Panc1 (cell line): ENCODE measurements around the gene FUCA2. TPM values are rescaled to one million over a fixed set of nuclear protein-coding genes. Genes with fewer than 3 reads are reported as not detected.

Source experiments
- ATAC-seq: fragments of 200-7000 bp; cut with Tn5 transposase; 2 replicates; pipeline ENCODE4 v1.9.1; 2020; ENCODE audit warnings: mild to moderate bottlenecking, moderate library complexity
- BruUV-seq: library from RNA; stranded (reverse); fragments of 400-500 nt; replicated peaks from 2 replicates; lab custom pipeline; 2021; lab: Mats Ljungman, UMichigan
- CTCF ChIA-PET: fragments of 300-600 bp; sonication (Branson Sonifier 250); formaldehyde crosslinking; loops from one replicate; lab custom pipeline; 2022; ENCODE audit warnings: antibody characterized with exemption; lab: Charles Lee
- POLR2A ChIA-PET: fragments of 300-600 bp; sonication (Branson Sonifier 250); formaldehyde crosslinking; loops from one replicate; lab custom pipeline; 2022; ENCODE audit warnings: antibody characterized with exemption; lab: Charles Lee
- DNase-seq: peaks from one replicate; pipeline ENCODE4 v3.0.0-alpha.2; 2010; ENCODE audit warnings: low read depth, low spot score
- H3K27ac ChIP-seq: 2 replicates; pipeline ENCODE4 v1.5.1; 2011; ENCODE audit warnings: mild to moderate bottlenecking, low read length, inconsistent platforms
- H3K27me3 ChIP-seq: fragments of 200-500 bp; sonication (Bioruptor generic); 2 replicates; pipeline ENCODE4 v1.6.0; 2014; ENCODE audit warnings: low read length, inconsistent platforms; ENCODE audit not compliant: control insufficient read depth, insufficient read depth
- H3K36me3 ChIP-seq: fragments of 200-500 bp; sonication (Bioruptor generic); 2 replicates; pipeline ENCODE4 v1.5.1; 2014; ENCODE audit warnings: inconsistent platforms, mild to moderate bottlenecking, low read length, moderate library complexity; ENCODE audit not compliant: control insufficient read depth, insufficient read depth
- H3K4me1 ChIP-seq: 2 replicates; pipeline ENCODE4 v1.5.1; 2011; ENCODE audit warnings: inconsistent platforms, mild to moderate bottlenecking, low read length, moderate library complexity; ENCODE audit not compliant: control insufficient read depth, insufficient read depth
- H3K4me3 ChIP-seq, 2 experiments: 2 replicates each; pipeline ENCODE4 v1.5.1; 2011 to 2012; ENCODE audit warnings: low read depth in 2 of 2, low read length in 2 of 2, mild to moderate bottlenecking in 2 of 2, inconsistent platforms in 1 of 2, moderate library complexity in 1 of 2
- H3K9me3 ChIP-seq: fragments of 200-500 bp; sonication (Bioruptor generic); 2 replicates; pipeline ENCODE4 v1.5.1; 2014; ENCODE audit warnings: low read depth, mild to moderate bottlenecking, inconsistent platforms, low read length, moderate library complexity; ENCODE audit not compliant: control insufficient read depth, insufficient read depth
- POLR2AphosphoS5 ChIP-seq: IDR thresholded peaks from 2 replicates; pipeline ENCODE4 v1.6.1; 2012; ENCODE audit warnings: mild to moderate bottlenecking, low read depth, low read length, moderate library complexity
- SIN3A ChIP-seq: IDR thresholded peaks from 2 replicates; pipeline ENCODE4 v1.6.1; 2012; ENCODE audit warnings: low read depth, mild to moderate bottlenecking, low read length, moderate library complexity, borderline replicate concordance; ENCODE audit not compliant: insufficient read depth
- TCF7L2 ChIP-seq: IDR thresholded peaks from 2 replicates; pipeline ENCODE4 v1.6.1; 2011; ENCODE audit warnings: mild to moderate bottlenecking, low read depth, low read length, inconsistent platforms
- in situ Hi-C: cut with HindIII; loops from 2 replicates; pipeline ENCODE4 v1.10.0; 2016; ENCODE audit warnings: low sequenced_read_pairs, low pct_unique_long_range_greater_than_20kb
- intact Hi-C: fragments of 100-400 bp; cut with micrococcal nuclease; formaldehyde crosslinking; loops from one replicate; pipeline ENCODE4 v1.10.0; 2022; ENCODE audit not compliant: unreplicated experiment
- total RNA-seq: library from RNA; stranded (reverse); gene quantifications from one replicate; pipeline ENCODE4 v1.2.1, GENCODE V29; 2021; ENCODE audit not compliant: unreplicated experiment
- TF ChIP-seq, protein P1 (sequence below), 2 experiments: IDR thresholded peaks; 2 replicates each; pipeline ENCODE4 v1.6.1; 2011 to 2012; ENCODE audit warnings: low read depth in 2 of 2, control low read depth in 1 of 2, low read length in 1 of 2, mild to moderate bottlenecking in 1 of 2, moderate library complexity in 1 of 2; ENCODE audit not compliant: insufficient read depth in 1 of 2
- TF ChIP-seq, protein P2 (sequence below): fragments of 450-650 bp; IDR thresholded peaks from 2 replicates; pipeline ENCODE4 v1.5.1; 2017; ENCODE audit warnings: mild to moderate bottlenecking

FUCA2 gene
- total RNA-seq, 1 experiment from 2014 or later = 68.1 TPM

DNA sequence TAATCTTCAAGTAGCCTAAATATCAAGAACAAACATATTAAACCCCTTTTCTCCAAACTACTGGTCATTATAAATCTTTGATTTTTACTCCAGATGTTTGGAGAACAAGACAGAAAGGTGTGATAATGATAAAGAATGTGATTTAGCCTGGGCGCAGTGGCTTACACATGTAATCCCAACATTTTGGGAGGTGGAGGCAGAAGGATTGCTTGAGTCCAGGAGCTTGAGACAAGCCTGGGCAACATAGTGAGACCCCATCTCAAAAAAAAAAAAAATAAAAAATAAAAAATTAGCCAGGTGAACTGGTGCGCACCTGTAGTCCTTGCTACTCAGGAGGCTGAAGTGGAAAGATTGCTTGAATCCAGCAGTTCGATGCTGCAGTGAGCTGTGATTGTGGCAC lies 35.1 kb upstream of the FUCA2 start:
- Histone ChIP-seq H3K36me3 (no peaks in the 10 kb centered on the region), H3K27me3 (no peaks in the 10 kb centered on the region), H3K27ac (no peak overlapping the region), H3K4me3 (no peak overlapping the region), H3K9me3 (no peaks in the 10 kb centered on the region), H3K4me1 (0 out of 2 replicates have a peak, but pooled peaks cover 3% of the 10 kb centered on the region)
- BruUV-seq = no TSS peak
- no peak for TF ChIP-seq TCF7L2
- TF ChIP-seq, protein P1, sequence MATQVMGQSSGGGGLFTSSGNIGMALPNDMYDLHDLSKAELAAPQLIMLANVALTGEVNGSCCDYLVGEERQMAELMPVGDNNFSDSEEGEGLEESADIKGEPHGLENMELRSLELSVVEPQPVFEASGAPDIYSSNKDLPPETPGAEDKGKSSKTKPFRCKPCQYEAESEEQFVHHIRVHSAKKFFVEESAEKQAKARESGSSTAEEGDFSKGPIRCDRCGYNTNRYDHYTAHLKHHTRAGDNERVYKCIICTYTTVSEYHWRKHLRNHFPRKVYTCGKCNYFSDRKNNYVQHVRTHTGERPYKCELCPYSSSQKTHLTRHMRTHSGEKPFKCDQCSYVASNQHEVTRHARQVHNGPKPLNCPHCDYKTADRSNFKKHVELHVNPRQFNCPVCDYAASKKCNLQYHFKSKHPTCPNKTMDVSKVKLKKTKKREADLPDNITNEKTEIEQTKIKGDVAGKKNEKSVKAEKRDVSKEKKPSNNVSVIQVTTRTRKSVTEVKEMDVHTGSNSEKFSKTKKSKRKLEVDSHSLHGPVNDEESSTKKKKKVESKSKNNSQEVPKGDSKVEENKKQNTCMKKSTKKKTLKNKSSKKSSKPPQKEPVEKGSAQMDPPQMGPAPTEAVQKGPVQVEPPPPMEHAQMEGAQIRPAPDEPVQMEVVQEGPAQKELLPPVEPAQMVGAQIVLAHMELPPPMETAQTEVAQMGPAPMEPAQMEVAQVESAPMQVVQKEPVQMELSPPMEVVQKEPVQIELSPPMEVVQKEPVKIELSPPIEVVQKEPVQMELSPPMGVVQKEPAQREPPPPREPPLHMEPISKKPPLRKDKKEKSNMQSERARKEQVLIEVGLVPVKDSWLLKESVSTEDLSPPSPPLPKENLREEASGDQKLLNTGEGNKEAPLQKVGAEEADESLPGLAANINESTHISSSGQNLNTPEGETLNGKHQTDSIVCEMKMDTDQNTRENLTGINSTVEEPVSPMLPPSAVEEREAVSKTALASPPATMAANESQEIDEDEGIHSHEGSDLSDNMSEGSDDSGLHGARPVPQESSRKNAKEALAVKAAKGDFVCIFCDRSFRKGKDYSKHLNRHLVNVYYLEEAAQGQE (IDR thresholded peaks at IDR 0.05; ENCODE audit: insufficient read depth in 1 of 2, low read depth in 2 of 2, low read length in 1 of 2) = no peak
- TF ChIP-seq POLR2AphosphoS5 = no peak
- no peak for TF ChIP-seq SIN3A
- TF ChIP-seq, protein P2, sequence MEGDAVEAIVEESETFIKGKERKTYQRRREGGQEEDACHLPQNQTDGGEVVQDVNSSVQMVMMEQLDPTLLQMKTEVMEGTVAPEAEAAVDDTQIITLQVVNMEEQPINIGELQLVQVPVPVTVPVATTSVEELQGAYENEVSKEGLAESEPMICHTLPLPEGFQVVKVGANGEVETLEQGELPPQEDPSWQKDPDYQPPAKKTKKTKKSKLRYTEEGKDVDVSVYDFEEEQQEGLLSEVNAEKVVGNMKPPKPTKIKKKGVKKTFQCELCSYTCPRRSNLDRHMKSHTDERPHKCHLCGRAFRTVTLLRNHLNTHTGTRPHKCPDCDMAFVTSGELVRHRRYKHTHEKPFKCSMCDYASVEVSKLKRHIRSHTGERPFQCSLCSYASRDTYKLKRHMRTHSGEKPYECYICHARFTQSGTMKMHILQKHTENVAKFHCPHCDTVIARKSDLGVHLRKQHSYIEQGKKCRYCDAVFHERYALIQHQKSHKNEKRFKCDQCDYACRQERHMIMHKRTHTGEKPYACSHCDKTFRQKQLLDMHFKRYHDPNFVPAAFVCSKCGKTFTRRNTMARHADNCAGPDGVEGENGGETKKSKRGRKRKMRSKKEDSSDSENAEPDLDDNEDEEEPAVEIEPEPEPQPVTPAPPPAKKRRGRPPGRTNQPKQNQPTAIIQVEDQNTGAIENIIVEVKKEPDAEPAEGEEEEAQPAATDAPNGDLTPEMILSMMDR = no peak
- ChIA-PET CTCF (interaction anchor here (0.6 kb wide), 1 partner anchor 269 kb away, joined by 6 read pairs; no protein-coding TSS in a partner anchor), POLR2A (no interaction called here)
- no peak for DNase-seq
- intact Hi-C loops = no loop called here
- no peak for ATAC-seq
- in situ Hi-C loops = no loop called here

DNA sequence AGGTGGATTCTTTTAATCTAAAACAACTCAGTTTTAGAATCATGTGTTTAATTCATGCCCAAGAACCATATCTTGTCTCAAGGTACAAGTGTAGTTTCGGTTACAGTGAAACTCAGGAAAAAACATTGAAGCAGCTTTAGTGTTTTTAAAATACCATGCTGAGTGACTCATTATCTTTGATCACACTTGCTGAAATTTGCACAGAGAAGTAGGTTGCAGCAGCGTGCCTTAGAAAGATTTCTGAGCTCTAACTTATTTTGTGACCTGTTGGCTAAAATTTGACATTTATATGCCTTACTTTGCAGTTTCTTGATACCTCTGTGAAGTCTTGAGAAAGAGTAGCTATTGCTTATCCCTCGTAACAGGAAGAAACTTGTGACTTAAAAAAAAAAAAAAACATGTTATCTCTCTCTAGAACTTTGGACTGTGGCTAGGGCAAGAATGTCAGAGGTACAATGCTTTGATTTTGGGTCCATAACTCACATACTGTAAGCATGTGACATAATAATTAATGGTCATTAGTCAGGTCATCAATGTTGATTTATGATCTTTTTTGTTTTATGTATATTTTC lies 34.5 kb upstream of the FUCA2 start:
- POLR2A ChIA-PET = interaction anchor here (0.6 kb wide), 1 partner anchor 377 kb away, joined by 3 read pairs; no protein-coding TSS in a partner anchor
- intact Hi-C loops = no loop called here
- no peak overlapping the region for H3K27ac ChIP-seq

More for the DNA sequence above, 34.5 kb upstream of the FUCA2 start:
- CTCF ChIA-PET = interaction anchor here (0.6 kb wide), 1 partner anchor 268 kb away, joined by 6 read pairs; no protein-coding TSS in a partner anchor
- in situ Hi-C loops = no loop called here
- no peak for DNase-seq
- no peak for ATAC-seq
- 0 out of 2 replicates have a peak, but pooled peaks cover 3% of the 10 kb centered on the region for H3K4me1 ChIP-seq
- BruUV-seq = no TSS peak
- no peaks in the 10 kb centered on the region for H3K27me3 ChIP-seq
- H3K4me3 ChIP-seq = no peak overlapping the region
- no peak for TF ChIP-seq TCF7L2
- no peak for TF ChIP-seq SIN3A
- TF ChIP-seq, protein P2 = no peak
- TF ChIP-seq POLR2AphosphoS5 = no peak
- H3K9me3 ChIP-seq = no peaks in the 10 kb centered on the region
- no peaks in the 10 kb centered on the region for H3K36me3 ChIP-seq
